GDM1 (cell line): ENCODE measurements around the gene ARID5B.

Experiments
- DNase-seq: peaks from one replicate; lab custom pipeline; 2025; lab: John Stamatoyannopoulos, UW

The ARID5B gene

DNA sequence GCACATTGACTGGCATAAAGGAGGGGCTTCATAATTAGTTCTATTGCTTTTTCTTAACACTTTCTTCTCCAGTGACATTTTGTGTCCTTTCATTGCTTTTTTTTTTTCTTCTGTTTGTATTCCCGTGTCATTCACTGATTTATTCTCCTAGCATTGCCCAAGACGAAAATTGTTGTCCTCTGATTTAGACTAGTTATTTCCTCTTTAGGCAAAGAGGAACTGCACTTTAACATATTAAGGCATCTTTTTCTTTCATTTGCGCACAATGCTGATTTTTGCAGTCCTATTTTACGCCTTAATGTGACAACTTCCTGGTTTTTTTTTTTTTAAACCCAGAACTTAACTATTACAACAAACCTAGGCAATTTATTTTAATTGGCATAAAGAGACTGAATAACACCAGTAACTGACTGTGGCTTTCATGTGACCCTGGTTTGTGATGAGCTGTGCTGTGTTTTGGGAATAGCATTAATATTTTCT, 39.7 kb downstream of the ARID5B start:
- no peak for DNase-seq

GRCh38 chr10:61942604-61943461, 41.3 kb downstream of the ARID5B start:
- DNase-seq: no peak

DNA sequence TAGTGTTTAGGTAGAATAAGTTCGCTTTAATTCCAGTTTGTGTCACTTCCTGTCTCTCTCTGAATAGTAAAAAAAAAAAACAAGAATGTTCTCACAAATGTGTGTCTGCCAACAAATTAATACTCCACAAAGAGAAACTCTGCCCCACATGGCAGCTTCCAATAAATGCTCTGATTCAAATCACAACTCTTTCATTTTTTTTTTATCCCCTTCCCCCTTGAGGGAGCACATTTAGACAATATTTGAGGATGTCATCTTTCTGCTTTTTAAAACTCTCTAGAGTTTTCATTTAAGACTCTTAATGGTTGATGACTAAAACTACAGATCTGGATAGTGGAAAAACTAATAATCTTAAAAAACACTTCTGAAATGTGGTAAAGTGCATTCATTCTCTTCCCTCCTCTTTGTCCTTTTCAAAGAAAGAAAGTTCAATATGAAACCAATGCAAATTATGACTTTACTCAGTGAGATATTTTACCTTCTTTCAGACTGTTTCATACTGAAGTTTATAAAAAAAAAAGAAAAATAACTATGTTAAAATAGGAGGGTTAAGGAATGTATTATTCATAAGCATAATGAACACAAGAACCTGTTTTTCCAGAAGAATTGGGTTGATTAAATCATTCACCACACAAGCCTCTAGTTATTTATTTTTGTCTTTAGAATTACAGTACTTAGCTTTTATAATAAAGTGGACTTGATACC, 42.3 kb downstream of the ARID5B start:
- no peak for DNase-seq

GRCh38 chr10:61944410-61945147, 43.1 kb downstream of the ARID5B start:
- no peak for DNase-seq

DNA sequence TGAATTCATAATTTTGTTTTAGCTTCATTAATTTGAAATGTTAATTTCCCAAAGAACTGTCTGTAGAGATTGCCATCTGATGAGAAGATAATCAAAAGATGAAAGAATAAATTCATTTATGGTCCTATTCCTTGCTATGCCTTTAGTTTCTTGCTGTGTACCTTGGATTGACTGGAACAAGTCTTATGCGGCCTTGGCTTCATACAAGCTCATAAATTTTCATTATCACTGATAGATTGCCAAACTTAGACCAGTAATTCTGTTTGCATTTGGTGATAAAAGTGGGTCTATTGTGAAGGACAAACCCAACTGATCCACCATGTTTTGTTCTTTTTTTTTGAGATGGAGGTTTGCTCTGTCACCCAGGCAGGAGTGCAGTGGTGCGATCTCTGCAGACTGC, 48.2 kb downstream of the ARID5B start:
- DNase-seq: no peak

- DNase-seq: no peak
Measured at GRCh38 chr10:61950449-61951143, 49.1 kb downstream of the ARID5B start.

- no peak for DNase-seq
Measured at GRCh38 chr10:61951144-61951483, 49.6 kb downstream of the ARID5B start.

DNA sequence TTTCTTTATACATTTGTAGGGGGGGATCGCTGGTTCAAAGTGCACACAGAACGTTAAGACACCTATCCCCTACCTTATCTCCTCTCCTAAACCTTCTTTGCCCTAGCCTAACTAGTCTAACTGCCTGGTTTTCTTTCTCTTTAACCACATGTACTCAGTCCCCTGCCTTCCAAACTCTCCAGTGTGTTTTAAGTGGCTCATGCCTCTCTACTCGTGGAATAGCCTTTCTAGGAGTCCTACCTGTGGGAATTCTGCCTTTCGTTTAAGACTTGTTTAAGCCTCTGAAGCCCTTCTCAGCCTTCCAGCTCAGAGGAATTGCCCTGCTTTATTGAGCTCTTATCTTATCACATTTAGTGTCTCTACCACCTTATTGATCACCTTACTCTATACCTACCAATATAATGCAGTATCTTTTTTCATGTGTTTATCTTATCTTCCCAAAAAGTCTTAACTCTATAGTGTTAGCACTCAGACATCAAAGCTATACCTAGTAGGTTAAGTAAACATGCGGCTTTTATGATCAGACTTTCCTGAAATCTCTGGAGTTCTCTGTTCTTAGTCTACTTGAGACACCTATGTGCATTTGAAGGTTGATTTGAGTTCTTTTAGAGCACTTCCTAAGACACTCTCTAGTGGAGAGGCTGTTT, 50.7 kb downstream of the ARID5B start:
- DNase-seq: no peak

DNA sequence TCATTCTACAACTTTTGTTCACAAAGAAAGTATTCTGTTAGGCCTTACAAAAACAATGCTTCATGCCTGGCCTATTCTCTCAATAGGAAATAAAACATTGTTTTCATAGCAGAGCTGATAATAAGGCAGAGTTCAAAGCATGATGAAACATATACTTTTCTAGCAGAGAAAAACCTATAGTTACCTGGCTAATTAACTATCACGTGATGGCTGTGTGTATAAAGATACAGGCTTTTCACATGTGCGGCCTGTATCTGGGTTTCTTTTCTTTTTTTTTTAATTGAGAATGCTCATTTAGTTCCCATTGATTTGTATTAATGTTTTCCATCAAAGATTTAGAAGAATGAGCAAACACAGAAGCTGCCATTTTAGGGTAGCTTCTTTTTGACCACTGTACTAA, 51.7 kb downstream of the ARID5B start:
- no peak for DNase-seq

DNA sequence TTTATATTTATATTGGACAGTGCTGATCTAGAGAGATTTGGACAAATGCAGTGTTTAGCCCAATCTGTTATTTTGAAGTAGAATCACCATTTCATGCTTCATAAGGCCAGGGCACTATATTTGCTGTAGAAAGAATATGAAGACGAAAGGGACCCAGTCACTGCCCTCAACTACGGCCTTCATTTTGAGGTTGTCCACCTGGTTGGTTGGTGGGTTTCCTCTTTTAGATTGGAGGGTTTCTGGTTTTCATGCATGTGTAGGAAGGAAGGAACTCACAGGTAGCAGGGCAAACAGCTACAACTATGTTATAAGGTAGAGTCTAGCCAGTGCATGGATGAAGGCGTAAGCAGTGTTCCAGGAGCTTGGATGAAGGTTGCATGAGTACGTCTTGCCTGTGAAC, 56.3 kb downstream of the ARID5B start:
- DNase-seq: no peak

DNA sequence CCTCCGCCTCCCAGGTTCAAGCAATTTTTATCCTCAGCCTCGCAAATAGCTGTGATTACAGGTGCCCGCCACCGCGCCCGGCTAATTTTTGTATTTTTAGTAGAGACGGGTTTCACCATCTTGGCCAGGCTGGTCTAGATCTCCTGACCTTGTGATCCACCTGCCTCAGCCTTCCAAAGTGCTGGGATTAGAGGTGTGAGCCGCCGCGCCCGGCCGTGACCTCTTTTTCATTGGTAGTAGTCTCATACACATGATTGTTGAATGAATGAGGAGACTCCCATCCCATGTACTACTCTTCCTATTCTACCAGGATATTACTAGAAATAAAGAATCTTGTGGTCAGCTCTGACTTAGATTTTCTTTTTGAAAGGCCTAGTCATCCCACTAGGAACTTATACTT, 56.8 kb downstream of the ARID5B start:
- no peak for DNase-seq

- no peak for DNase-seq
Measured at GRCh38 chr10:61958805-61959204, 57.3 kb downstream of the ARID5B start.

DNA sequence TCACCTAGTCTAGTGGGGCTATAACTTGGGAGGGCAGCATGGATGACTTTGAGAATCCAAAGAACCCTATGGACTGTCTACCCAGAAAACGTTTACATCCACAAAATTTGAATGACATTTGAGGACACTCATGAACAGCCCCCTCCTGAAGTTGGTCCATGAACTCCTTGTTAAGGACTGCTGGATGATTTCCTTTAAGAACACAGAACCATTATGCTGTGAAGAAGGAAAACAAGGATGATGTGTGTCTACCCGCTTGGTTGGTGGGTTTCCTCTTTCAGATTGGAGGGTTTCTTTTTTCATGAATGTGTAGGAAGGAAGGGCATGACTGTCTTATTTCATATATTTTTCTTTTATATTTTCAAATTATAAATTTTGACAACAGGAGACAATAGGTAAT, 58.3 kb downstream of the ARID5B start:
- no peak for DNase-seq

DNA sequence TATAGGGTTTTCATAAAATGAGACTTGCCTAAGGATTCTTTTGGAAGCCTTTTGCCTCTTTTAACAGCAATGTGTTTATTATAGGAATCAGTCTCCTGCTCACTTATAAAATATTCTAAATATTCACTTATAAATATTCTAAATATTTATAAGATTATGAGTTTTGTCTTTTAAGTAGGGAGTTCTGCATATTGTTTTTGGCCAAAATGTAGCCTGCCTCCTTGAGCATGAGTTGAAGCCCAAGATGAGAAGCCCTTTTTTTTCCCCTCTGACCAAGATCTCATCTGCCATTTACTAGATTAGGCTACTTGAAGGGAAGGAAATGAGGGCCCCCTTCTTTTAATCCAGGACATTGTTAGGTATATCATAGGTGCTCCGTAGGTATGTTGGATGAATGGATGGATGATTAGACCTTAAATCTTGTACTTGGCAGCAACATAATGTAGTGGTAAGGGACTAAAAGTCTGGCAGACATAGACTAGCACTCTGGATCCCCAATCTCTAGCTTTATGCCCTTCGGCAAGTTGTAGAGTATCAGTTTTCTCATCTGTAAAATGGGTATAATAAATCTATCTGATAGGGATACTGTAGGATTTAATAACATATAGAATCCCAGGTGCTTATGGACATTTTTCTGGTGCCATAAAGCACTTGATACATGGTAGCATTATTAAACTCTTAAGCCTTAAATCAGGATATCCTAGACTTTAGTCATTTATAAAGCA, 59.1 kb downstream of the ARID5B start:
- DNase-seq: no peak

DNA sequence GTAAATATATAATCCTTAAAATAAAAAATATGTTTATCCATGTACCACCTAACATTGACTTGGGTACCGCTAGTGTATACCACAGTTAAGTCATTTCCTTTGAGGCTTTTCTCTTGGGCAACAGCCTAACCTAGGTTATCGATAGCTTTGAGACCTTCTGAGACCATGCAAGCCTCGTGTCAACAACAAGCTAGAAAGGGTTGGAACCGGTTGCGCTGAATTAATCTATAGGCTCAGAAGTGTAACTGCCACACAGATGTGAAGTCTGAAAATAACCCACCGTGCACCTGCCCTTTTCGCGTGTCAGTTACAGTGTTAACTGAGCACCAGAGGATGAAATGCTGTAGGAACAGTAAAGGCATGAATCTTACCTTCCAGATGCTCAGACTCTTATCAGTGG, 59.8 kb downstream of the ARID5B start:
- no peak for DNase-seq

- DNase-seq: no peak
Measured at GRCh38 chr10:61962971-61963370, 61.5 kb downstream of the ARID5B start.

GRCh38 chr10:61963669-61964058, 62.2 kb downstream of the ARID5B start:
- DNase-seq: no peak

- no peak for DNase-seq
Measured at GRCh38 chr10:61964059-61964709, 62.7 kb downstream of the ARID5B start.

- DNase-seq: no peak
Measured at GRCh38 chr10:61964949-61965702, 63.6 kb downstream of the ARID5B start.
